Measurements from ENCODE around the gene MICAL3.

The MICAL3 gene

GRCh38 chr22:17802822-17803221 lies 221.5 kb downstream of the MICAL3 start:
- in situ Hi-C loops (cut with HindIII; ENCODE audit: low sequenced_read_pairs), result no loop called here

GRCh38 chr22:17802411-17802810 lies 221.9 kb downstream of the MICAL3 start:
- in situ Hi-C loops (cut with HindIII; ENCODE audit: low sequenced_read_pairs), result no loop called here

GRCh38 chr22:17797721-17798559 lies 226.4 kb downstream of the MICAL3 start:
- in situ Hi-C loops (cut with HindIII; ENCODE audit: low sequenced_read_pairs), result no loop called here

GRCh38 chr22:17796695-17797094 lies 227.7 kb downstream of the MICAL3 start:
- in situ Hi-C loops (cut with HindIII; ENCODE audit: low sequenced_read_pairs), result no loop called here

- in situ Hi-C loops (cut with HindIII; ENCODE audit: low sequenced_read_pairs), result no loop called here
Observed at GRCh38 chr22:17795661-17796548, 228.5 kb downstream of the MICAL3 start.

GRCh38 chr22:17794726-17795542 lies 229.4 kb downstream of the MICAL3 start:
- in situ Hi-C loops (cut with HindIII; ENCODE audit: low sequenced_read_pairs), result no loop called here

GRCh38 chr22:17792854-17793434 lies 231.4 kb downstream of the MICAL3 start:
- in situ Hi-C loops (cut with HindIII; ENCODE audit: low sequenced_read_pairs), result no loop called here

- in situ Hi-C loops (cut with HindIII; ENCODE audit: low sequenced_read_pairs), result no loop called here
Observed at GRCh38 chr22:17792299-17792698, 232.1 kb downstream of the MICAL3 start.

- in situ Hi-C loops (cut with HindIII; ENCODE audit: low sequenced_read_pairs), result no loop called here
Observed at GRCh38 chr22:17791196-17791595, 233.2 kb downstream of the MICAL3 start.

- in situ Hi-C loops (cut with HindIII; ENCODE audit: low sequenced_read_pairs), result no loop called here
Observed at GRCh38 chr22:17789379-17790200, 234.8 kb downstream of the MICAL3 start.

GRCh38 chr22:17788528-17789378 lies 235.6 kb downstream of the MICAL3 start:
- in situ Hi-C loops (cut with HindIII; ENCODE audit: low sequenced_read_pairs), result no loop called here

- in situ Hi-C loops (cut with HindIII; ENCODE audit: low sequenced_read_pairs), result no loop called here
Observed at GRCh38 chr22:17787716-17788330, 236.5 kb downstream of the MICAL3 start.

GRCh38 chr22:17787241-17787640 lies 237.1 kb downstream of the MICAL3 start:
- in situ Hi-C loops (cut with HindIII; ENCODE audit: low sequenced_read_pairs), result no loop called here

- in situ Hi-C loops (cut with HindIII; ENCODE audit: low sequenced_read_pairs), result no loop called here
Observed at GRCh38 chr22:17786435-17787161, 237.8 kb downstream of the MICAL3 start.

GRCh38 chr22:17785185-17786184 lies 238.9 kb downstream of the MICAL3 start:
- in situ Hi-C loops (cut with HindIII; ENCODE audit: low sequenced_read_pairs), result no loop called here

GRCh38 chr22:17784776-17785175 lies 239.6 kb downstream of the MICAL3 start:
- in situ Hi-C loops (cut with HindIII; ENCODE audit: low sequenced_read_pairs), result no loop called here
